ENCODE data around the gene OSBP2.

Gene OSBP2

GRCh38 chr22:30680991-30681770, 13.5 kb upstream of the OSBP2 start:
- no peak for DNase-seq

- no peak for DNase-seq
Measured at GRCh38 chr22:30681831-30682230, 12.8 kb upstream of the OSBP2 start.

- DNase-seq, result no peak
Measured at GRCh38 chr22:30685178-30685577, 9.5 kb upstream of the OSBP2 start.

GRCh38 chr22:30687358-30687757, 7.3 kb upstream of the OSBP2 start:
- no peak for DNase-seq

GRCh38 chr22:30689622-30690021, 5.1 kb upstream of the OSBP2 start:
- DNase-seq, result no peak

GRCh38 chr22:30691204-30691603, 3.5 kb upstream of the OSBP2 start:
- DNase-seq, result no peak

- DNase-seq, result peak; percentile 44
Measured at GRCh38 chr22:30694171-30694639, 469 bp upstream of the OSBP2 start.

GRCh38 chr22:30695351-30695851, 727 bp downstream of the OSBP2 start:
- DNase-seq, result no peak

- no peak for DNase-seq
Measured at GRCh38 chr22:30695871-30696655, 1.4 kb downstream of the OSBP2 start.

GRCh38 chr22:30697975-30698374, 3.3 kb downstream of the OSBP2 start:
- DNase-seq, result no peak

GRCh38 chr22:30701872-30702271, 7.2 kb downstream of the OSBP2 start:
- DNase-seq, result no peak

- DNase-seq, result no peak
Measured at GRCh38 chr22:30702856-30703255, 8.2 kb downstream of the OSBP2 start.

- no peak for DNase-seq
Measured at GRCh38 chr22:30704978-30705377, 10.3 kb downstream of the OSBP2 start.

- DNase-seq, result peak; percentile 79
Measured at GRCh38 chr22:30705710-30706651, 11.3 kb downstream of the OSBP2 start.

- peak; percentile 49 for DNase-seq
Measured at GRCh38 chr22:30709980-30710379, 15.3 kb downstream of the OSBP2 start.

- DNase-seq, result no peak
Measured at GRCh38 chr22:30712094-30712493, 17.4 kb downstream of the OSBP2 start.

- no peak for DNase-seq
Measured at GRCh38 chr22:30714062-30714461, 19.4 kb downstream of the OSBP2 start.

- DNase-seq, result no peak
Measured at GRCh38 chr22:30717331-30717921, 22.8 kb downstream of the OSBP2 start.

- no peak for DNase-seq
Measured at GRCh38 chr22:30717952-30718351, 23.3 kb downstream of the OSBP2 start.

GRCh38 chr22:30718491-30718890, 23.8 kb downstream of the OSBP2 start:
- no peak for DNase-seq

GRCh38 chr22:30718938-30719337, 24.3 kb downstream of the OSBP2 start:
- DNase-seq, result no peak

GRCh38 chr22:30720263-30720837, 25.7 kb downstream of the OSBP2 start:
- DNase-seq, result no peak
